ENCODE data around the gene WT1.
"Not testable (repeated sequence)": the region's sequence is repeated elsewhere in the genome, so short reads cannot be mapped to it uniquely, and the experiment has no call there.

Gene WT1

GRCh38 chr11:32385998-32386397, 49.3 kb downstream of the WT1 start:
- DNase-seq: no peak

DNA sequence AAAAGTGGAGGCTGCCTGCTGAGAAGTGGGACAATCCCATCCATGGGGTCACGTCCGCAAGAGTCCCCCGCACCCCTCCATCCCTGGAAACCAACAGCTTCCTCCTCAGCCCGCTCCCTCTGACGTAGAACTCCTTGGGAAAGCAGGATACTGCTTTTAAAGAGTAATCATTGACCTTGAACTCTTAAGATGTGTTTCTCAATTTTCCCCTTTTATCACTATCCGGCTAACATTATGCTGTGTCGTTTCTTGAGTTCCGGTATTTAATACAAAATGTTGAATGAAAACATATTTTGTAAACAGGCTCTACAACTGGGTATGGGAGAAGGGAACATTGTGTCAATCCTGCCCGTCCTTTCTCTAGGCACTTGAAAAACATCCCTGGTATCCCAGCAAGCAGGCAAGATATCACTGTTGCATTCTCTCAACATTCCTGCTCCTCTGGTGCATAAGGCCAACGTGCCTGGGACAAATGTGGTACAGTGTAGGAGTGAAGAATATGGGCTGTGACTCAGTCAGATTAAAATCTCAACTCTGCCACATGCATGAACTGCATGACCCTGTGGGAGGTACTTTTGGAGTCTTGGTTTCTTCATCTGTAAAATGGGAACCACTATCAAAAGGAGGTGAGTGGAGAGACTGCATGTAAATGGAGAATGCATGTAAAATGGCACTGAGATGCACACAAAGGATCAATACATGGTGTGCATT, 52.8 kb downstream of the WT1 start:
- no peak for DNase-seq

DNA sequence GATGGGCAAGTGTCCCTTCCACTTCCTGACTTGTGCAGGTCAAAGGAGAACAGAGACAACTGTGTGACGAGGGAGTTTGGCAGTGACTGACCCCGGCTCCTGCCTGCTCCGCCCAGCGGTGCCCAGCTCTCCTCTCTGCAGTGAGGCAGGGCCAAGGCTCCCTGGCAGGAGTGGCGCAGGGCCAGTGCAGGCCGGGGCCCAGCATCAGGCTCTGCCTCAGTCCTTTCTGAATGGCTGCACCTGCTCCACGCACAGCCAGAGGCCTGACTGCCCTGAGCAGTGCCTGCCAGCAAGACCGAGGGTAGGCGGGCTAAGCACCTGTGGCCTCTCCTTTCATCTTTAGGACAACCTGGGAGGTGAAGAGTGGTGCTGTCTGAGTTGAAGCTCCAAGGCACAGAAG, 54.2 kb downstream of the WT1 start:
- DNase-seq: no peak

DNA sequence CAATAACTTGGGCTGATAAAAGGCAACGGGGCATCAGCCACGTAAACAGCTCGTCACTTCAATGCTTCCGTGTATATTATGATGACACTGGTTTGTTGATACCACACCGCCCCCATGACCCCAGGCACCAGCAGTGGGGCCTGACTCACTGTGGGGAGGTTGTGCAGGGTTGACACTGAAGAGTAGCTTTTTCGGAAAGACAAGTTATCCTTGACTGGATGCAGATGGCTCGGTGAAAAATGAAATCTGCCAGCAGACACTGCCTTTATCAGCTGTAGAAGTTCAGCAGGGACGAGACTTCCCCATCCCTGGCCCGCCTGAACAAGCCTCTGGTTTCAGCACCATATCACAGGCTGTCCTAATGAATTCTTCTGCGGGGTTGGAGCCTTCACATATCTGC, 55.6 kb downstream of the WT1 start:
- no peak for DNase-seq

DNA sequence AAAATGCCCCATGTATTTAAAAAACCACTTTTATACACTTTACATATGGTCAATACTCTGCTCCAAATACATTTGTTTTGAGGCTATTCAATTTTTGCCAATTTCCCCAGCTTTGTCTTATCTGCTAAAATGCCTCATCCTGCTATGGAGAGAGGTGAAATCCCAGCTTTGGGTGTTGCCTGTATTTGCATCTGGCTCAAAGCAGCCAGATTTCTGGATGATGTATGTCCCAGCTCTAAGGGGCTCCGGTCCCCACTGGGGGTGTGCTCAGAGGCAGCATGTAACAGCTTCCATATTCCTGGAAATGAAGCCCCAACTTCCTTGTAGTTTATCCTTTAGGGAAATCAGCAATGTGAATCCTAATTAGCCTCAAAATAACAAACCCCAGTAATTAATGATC, 59.5 kb downstream of the WT1 start:
- DNase-seq: no peak

- no peak for DNase-seq
Measured at GRCh38 chr11:32374261-32374711, 61.1 kb downstream of the WT1 start.

- not testable (repeated sequence) for DNase-seq
Measured at GRCh38 chr11:32369987-32370386, 65.4 kb downstream of the WT1 start.

GRCh38 chr11:32366666-32367065, 68.7 kb downstream of the WT1 start:
- no peak for DNase-seq

- DNase-seq: no peak
Measured at GRCh38 chr11:32365192-32365591, 70.1 kb downstream of the WT1 start.

GRCh38 chr11:32358729-32359128, 76.6 kb downstream of the WT1 start:
- DNase-seq: no peak

GRCh38 chr11:32353884-32354283, 81.5 kb downstream of the WT1 start:
- DNase-seq: no peak

GRCh38 chr11:32348502-32348901, 86.8 kb downstream of the WT1 start:
- no peak for DNase-seq

GRCh38 chr11:32344946-32345345, 90.4 kb downstream of the WT1 start:
- DNase-seq: no peak

GRCh38 chr11:32343325-32344008, 91.9 kb downstream of the WT1 start:
- no peak for DNase-seq

DNA sequence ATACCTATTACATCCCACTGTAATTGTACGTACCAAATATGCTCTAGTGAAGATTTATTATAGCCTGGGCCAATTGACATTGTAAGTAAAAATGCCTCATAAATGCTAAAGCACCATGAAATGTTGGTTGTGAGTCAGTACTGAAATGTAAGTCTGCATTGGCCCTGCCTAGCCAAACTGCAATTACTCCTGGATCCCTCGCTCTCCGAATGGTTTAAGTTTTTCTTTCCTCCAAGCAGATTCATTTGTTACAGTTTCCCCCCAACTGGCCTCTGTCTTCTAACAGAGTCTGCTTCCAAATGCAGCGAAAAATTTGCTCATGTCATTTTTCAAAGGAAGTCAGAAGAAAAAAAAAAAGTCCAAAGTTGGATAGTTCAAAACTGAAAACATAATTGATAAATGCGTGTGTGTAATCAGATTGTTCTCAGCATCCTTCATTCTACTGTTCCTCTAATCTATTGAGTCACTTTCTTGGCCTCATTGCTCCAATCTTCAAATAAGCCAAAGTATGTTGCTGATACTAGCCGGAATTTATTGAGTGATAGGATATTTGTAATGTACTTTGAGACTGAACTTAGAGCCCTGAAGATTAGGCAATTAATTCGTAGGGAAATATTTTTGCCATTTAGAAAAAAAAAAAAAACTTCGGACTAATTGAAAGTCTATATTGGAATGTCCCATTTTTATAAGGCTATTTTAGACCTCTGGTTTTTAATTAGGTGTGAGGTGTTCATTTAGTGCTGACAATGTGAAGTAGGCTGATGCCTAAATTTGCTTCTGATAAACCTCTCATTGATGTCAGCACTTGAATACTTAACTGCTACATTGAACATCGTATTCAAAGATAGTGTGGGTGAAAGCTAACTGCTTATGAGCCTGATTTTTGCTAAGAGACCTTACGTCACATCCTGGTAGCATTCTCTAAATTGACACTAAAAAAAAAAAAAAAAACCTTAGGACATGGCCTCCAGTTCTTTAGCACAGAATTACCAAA, 93.4 kb downstream of the WT1 start:
- DNase-seq: no peak

GRCh38 chr11:32340181-32340580, 95.2 kb downstream of the WT1 start:
- DNase-seq: no peak

All from NCI-H1417 treated with DMSO at 0.1 percent for 48 hours (cell line).